ENCODE data around the gene LAMC1.
"Not testable (repeated sequence)": the region's sequence is repeated elsewhere in the genome, so short reads cannot be mapped to it uniquely, and the experiment has no call there.

LAMC1 gene

DNA sequence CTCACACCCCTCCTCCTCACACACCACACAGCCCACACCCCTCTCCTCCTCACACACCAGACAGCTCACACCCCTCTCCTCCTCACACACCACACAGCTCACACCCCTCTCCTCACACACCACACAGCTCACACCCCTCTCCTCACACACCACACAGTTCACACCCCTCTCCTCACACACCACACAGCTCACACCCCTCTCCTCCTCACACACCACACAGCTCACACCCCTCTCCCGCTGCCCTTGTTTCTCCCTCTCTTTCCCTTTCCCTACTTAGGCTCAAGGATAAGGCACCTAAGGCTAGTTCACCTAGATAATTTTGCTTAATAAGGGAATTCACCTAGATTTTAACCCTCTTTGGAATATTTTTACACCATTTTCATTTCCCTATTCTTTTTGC is 126.8 kb downstream of the LAMC1 start:
- not testable (repeated sequence) for DNase-seq (ENCODE audit: low read depth)

DNA sequence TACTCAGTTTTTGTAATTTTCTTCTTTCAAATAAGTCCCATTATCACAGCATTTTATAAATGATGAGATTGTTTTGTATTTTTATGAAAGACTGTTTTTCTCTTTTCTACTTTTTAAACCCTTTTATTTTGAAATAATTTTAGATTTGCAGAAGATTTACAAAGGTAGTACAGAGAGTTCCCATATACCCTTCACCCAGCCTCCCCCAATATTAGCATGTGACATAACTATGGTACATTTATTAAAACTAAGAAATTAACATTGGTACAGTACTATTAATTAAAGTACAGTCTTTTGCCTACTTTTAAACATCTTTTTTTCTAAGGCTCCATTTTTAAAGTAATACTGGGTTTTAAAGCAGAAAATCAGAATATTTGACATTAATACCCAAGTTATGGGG is 127.2 kb downstream of the LAMC1 start:
- DNase-seq (ENCODE audit: low read depth): no peak

DNA sequence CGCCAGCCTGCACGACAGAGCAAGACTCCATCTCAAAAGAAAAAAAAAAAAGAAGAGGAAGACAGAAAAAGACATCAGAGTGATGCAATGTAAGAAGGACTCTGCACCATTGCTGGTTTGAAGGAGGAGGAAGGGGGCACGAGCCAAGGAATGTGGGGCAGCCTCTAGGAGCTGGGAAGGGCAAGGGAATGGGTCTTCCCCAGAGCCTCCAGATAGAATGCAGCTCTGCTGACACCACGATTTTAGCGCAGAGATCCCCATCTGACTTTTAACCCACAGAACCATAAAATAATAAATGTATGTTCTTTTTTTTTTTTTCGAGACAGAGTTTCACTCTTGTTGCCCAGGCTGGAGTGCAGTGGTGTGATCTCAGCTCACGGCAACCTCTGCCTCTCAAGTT is 129.0 kb downstream of the LAMC1 start:
- DNase-seq (ENCODE audit: low read depth): no peak

- DNase-seq (ENCODE audit: low read depth): no peak
These were observed 132.7 kb downstream of the LAMC1 start for GRCh38 chr1:183155939-183156338.

- no peak for DNase-seq (ENCODE audit: low read depth)
These were observed 136.7 kb downstream of the LAMC1 start for GRCh38 chr1:183159960-183160359.

GRCh38 chr1:183161391-183161790 is 138.2 kb downstream of the LAMC1 start:
- no peak for DNase-seq (ENCODE audit: low read depth)

DNA sequence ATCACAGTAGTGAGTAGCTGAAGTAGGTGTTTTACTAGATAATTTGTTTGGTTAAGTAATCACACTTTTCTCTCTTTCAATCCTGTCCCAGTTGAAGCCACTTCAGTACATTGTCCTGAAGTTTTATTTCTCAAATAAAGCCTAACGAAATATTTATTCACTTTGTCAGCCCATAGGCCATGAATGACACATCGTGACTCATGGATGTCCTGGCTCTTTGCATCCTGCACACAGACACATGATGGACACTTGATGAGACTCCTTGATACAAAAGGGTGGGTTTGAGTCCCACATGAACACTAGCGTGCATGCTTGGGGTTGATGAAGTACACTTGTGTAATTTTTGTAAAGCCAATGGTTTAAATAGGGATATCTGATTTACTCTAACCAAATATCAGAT is 140.1 kb downstream of the LAMC1 start:
- DNase-seq (ENCODE audit: low read depth): no peak

- DNase-seq (ENCODE audit: low read depth): no peak
These were observed 141.1 kb downstream of the LAMC1 start for GRCh38 chr1:183164340-183164739.

DNA sequence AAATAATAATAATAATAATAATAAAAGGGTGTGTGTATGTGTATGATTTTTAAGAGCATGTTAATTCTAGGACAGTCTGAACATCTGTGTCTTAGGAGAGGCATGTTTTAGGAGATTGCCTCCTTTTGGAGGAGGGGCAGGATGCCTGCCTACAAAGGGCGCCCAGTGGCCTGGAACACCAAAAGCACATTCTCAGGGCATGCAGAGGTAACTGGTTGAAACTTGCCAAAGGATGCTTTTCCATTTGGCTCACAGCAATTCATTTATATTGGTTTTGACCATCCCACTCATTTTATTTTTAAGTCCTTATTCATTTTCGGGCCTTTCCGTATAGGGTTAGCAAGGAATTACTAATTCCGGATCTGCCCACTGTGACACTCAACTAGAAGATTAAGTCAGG is 141.7 kb downstream of the LAMC1 start:
- DNase-seq (ENCODE audit: low read depth): no peak

GRCh38 chr1:183165456-183165855 is 142.2 kb downstream of the LAMC1 start:
- DNase-seq (ENCODE audit: low read depth): no peak

- no peak for DNase-seq (ENCODE audit: low read depth)
These were observed 143.2 kb downstream of the LAMC1 start for GRCh38 chr1:183166454-183166853.

DNA sequence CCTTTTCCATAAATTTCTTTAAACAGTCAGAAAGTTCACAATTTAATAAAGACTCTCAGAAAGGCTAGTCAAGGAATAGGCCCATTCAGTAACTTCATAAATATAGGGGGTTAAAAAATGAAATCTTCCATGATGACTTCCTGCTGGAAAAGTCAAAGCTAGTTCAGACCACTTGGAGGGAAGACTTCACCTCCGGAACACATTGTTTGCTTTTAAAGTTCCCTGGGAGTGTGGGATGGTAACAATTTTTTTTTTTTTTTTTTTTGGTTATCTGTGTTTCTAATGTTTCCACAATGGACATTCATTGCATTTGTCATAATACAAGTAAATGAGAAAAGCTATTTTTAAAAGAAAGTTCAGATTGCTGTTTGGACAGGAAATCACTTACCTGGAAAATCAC is 144.5 kb downstream of the LAMC1 start:
- no peak for DNase-seq (ENCODE audit: low read depth)

DNA sequence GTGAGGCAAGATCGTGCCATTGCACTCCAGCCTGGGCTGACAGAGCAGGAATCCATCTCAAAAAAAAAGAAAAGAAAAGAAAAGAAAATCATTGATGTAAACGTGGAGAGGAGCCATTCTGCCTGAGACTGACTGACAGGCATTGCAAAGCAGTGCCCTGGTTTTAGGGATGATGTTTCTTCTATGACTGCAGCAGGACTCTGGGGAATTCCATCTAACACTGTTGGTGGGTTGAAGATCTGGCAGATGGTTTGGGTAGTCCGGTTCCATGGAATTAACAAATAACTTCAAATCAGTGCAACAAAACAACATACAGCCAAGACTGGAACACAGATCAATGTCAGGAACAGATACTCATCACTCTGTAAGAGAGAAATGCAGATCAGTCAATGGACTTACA is 145.1 kb downstream of the LAMC1 start:
- no peak for DNase-seq (ENCODE audit: low read depth)

DNA sequence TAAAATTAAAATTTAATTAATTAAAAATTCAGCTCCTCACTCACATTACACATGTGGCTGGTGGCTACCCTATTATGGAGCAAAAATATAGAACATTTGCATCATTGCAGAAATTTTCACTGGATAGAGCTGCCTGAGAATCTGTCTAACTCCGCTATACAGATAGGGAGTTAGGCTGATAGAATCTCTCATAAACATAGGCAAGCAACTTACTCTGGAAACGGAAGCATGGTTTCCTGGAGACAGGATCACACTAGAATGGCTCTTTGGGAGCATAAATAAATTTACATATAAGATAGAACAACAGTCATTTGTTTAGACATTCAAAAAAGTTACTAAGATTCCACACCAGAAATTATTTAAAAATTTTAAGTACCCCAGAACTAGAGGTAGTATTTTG is 150.6 kb downstream of the LAMC1 start:
- no peak for DNase-seq (ENCODE audit: low read depth)

GRCh38 chr1:183175631-183176030 is 152.4 kb downstream of the LAMC1 start:
- DNase-seq (ENCODE audit: low read depth): no peak

- DNase-seq (ENCODE audit: low read depth): no peak
These were observed 155.3 kb downstream of the LAMC1 start for GRCh38 chr1:183178545-183178944.

- DNase-seq (ENCODE audit: low read depth): no peak
These were observed 155.8 kb downstream of the LAMC1 start for GRCh38 chr1:183179033-183179432.

DNA sequence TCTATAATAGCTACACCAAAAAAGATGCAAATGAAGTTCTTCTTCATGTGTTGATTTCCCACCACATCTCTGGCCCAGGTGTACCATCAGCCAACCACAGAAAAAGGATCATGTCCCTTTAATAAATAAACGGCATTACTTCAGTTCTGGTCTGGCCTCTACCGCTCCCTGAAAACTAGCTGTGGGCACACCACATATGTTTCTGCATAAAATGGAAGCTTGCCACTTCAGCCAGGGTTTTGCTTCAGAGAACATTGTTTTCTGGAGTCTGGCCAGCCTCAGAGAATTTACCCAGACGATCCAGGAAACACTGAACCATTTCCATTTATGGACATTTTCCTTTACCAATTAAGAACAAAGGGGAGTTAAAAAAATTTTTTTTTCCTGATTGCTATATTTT is 157.0 kb downstream of the LAMC1 start:
- DNase-seq (ENCODE audit: low read depth): no peak

DNA sequence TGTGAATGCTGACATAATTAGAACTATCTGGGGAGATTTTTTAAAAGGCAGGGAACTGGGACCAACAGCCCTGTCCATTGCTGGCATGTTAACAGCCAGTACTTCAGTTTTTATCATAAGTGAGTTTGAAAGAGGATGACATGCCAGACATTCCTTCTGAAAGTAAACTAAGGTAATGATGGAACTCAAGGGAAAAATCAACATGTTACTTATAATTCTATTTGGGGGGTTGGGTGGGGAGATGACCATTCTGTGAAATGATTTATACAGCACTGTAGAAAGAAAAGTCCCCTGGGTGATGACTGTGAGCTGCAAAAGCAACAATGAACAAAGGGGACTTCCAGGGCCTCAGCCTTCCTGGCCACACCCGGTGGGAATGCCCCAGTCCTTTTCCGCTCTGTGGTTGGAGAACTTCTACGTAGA is 157.4 kb downstream of the LAMC1 start:
- DNase-seq (ENCODE audit: low read depth): no peak

DNA sequence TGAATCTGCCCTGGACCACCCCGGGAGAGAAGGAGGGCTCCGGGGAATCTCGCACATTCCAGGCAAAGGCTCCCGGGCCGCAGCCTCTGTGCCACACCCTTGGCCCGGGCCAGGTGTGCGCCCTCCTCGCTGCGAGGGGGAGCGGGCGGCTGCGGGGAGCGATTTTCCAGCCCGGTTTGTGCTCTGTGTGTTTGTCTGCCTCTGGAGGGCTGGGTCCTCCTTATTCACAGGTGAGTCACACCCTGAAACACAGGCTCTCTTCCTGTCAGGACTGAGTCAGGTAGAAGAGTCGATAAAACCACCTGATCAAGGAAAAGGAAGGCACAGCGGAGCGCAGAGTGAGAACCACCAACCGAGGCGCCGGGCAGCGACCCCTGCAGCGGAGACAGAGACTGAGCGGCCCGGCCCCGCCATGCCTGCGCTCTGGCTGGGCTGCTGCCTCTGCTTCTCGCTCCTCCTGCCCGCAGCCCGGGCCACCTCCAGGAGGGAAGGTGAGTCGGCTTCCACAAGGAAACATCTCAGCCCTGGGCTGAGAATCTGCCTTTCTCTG is 162.8 kb downstream of the LAMC1 start, which contains the start of gene LAMC2:
Gene LAMC2 (plus strand): TSS at position 324 of the 550 bp plus-strand sequence. CDS start 89 bp downstream, at position 413.
- DNase-seq (ENCODE audit: low read depth): no peak

- DNase-seq (ENCODE audit: low read depth): no peak
These were observed 163.6 kb downstream of the LAMC1 start for GRCh38 chr1:183186841-183187240.

DNA sequence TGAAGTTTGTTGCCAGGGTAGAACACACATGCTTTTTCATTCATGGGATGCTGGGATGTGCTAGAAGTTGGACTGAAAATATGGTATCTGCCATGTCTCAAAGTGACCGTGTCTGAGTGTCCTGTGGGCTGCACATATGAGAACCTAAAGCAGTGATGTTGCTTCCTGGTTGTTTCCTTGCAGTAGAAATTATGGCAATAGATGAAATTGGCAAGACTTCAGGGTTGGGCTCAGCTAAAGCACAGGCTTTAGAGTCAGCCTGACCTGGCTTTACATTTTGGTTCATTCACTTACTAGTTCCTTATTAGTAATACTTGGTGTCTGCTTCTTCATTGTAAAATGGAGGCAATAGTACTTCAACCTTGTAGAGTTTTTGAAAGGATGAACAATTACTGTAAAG is 165.0 kb downstream of the LAMC1 start:
- DNase-seq (ENCODE audit: low read depth): no peak

DNA sequence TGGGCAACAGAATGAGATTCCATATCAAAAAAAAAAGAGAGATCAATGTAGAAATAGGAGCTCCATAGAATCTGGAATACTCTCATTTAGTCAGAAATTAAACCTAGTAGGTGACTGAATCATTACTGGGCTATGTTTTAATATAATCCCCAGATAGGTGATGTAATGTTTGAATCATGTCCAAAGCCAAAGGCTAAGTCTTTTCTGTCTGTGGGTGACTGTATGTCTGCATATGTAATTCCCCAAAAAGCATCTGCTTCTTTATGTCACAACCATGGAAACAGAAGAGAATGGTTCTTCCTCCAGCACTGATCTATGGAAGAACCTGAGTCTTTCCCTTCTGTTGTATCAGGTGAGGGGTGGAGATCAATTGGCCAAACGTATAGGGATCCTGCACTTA is 168.6 kb downstream of the LAMC1 start:
- no peak for DNase-seq (ENCODE audit: low read depth)

- DNase-seq (ENCODE audit: low read depth): no peak
These were observed 170.8 kb downstream of the LAMC1 start for GRCh38 chr1:183193963-183194525.

All from T-helper 22 cell (primary cell).